T-helper 17 cell (primary cell): ENCODE results near the gene PWWP2B. TPM values are rescaled to one million over a fixed set of nuclear protein-coding genes. Genes with fewer than 3 reads are reported as not detected.

Source experiments
- ATAC-seq: fragments of 150-1000 bp; cut with Tn5 transposase; 2 replicates; pipeline ENCODE4 v1.10.0; 2021; ENCODE audit warnings: mild to moderate bottlenecking, moderate library complexity
- DNase-seq, 3 donors: peaks; one replicate each; pipeline versions ENCODE4 v3.0.0 to v3.0.0-alpha.2; 2020 to 2021
- H3K9me3 ChIP-seq: one replicate; pipeline ENCODE4 v1.7.0; 2013; ENCODE audit warnings: low read length, mild to moderate bottlenecking; ENCODE audit not compliant: control insufficient read depth, poor library complexity, severe bottlenecking
- H3K27ac Mint-ChIP-seq: one replicate; pipeline ENCODE4 v1.8.0; 2022; ENCODE audit warnings: mild to moderate bottlenecking, moderate library complexity, mixed read lengths
- H3K27me3 Mint-ChIP-seq: one replicate; pipeline ENCODE4 v1.8.0; 2022; ENCODE audit warnings: mixed read lengths
- H3K36me3 Mint-ChIP-seq: one replicate; pipeline ENCODE4 v1.8.0; 2022; ENCODE audit warnings: low read depth, mixed read lengths
- H3K4me1 Mint-ChIP-seq: one replicate; pipeline ENCODE4 v1.8.0; 2022; ENCODE audit warnings: mild to moderate bottlenecking, mixed read lengths
- H3K4me3 Mint-ChIP-seq: one replicate; pipeline ENCODE4 v1.8.0; 2022; ENCODE audit warnings: mild to moderate bottlenecking, moderate library complexity, mixed read lengths
- total RNA-seq, 4 donors: library from RNA in 2 of 4; stranded (reverse) in 2 of 4; gene quantifications; one replicate each; pipeline ENCODE4 v1.2.3 and lab custom pipeline; 2022 to 2026

PWWP2B gene
- total RNA-seq, 2 donors from 2014 or later, result 15.7 to 16.7 TPM

GRCh38 chr10:132455986-132456847, 59.2 kb downstream of the PWWP2B start:
- no peak for DNase-seq
- peaks cover 4% of the 10 kb centered on the region for H3K4me1 Mint-ChIP-seq
- no peaks in the 10 kb centered on the region for H3K27me3 Mint-ChIP-seq
- no peak for ATAC-seq
- no peak overlapping the region for H3K27ac Mint-ChIP-seq
- H3K9me3 ChIP-seq, result no peaks in the 10 kb centered on the region
- no peaks in the 10 kb centered on the region for H3K36me3 Mint-ChIP-seq
- H3K4me3 Mint-ChIP-seq, result no peak overlapping the region

- no peaks in the 10 kb centered on the region for H3K36me3 Mint-ChIP-seq
- no peak overlapping the region for H3K27ac Mint-ChIP-seq
- no peaks in the 10 kb centered on the region for H3K4me1 Mint-ChIP-seq
- H3K27me3 Mint-ChIP-seq, result no peaks in the 10 kb centered on the region
- H3K4me3 Mint-ChIP-seq, result no peak overlapping the region
- ATAC-seq, result no peak
- no peaks in the 10 kb centered on the region for H3K9me3 ChIP-seq
- DNase-seq, result no peak
These were observed 59.9 kb downstream of the PWWP2B start for GRCh38 chr10:132456881-132457280.

- H3K4me1 Mint-ChIP-seq, result no peaks in the 10 kb centered on the region
These were observed 60.5 kb downstream of the PWWP2B start for GRCh38 chr10:132457328-132458070.

GRCh38 chr10:132458071-132458585, 61.1 kb downstream of the PWWP2B start:
- Mint-ChIP-seq H3K36me3 (no peaks in the 10 kb centered on the region), H3K4me1 (no peaks in the 10 kb centered on the region), H3K27ac (no peak overlapping the region), H3K4me3 (no peak overlapping the region), H3K27me3 (no peaks in the 10 kb centered on the region)
- no peaks in the 10 kb centered on the region for H3K9me3 ChIP-seq
- DNase-seq (no peak), ATAC-seq (no peak)

More at GRCh38 chr10:132457328-132458070, 60.5 kb downstream of the PWWP2B start:
- H3K9me3 ChIP-seq, result no peaks in the 10 kb centered on the region
- ATAC-seq (no peak), DNase-seq (no peak)
- Mint-ChIP-seq H3K4me3 (no peak overlapping the region), H3K36me3 (no peaks in the 10 kb centered on the region), H3K27me3 (no peaks in the 10 kb centered on the region), H3K27ac (no peak overlapping the region)

GRCh38 chr10:132458586-132459300, 61.7 kb downstream of the PWWP2B start:
- no peaks in the 10 kb centered on the region for H3K9me3 ChIP-seq
- no peaks in the 10 kb centered on the region for H3K27me3 Mint-ChIP-seq
- H3K4me3 Mint-ChIP-seq, result no peak overlapping the region
- ATAC-seq (peak; percentile 89), DNase-seq (peak; percentile 57 to 68 (median 66))
- H3K36me3 Mint-ChIP-seq, result no peaks in the 10 kb centered on the region
- peak overlapping the region; percentile 47 for H3K27ac Mint-ChIP-seq
- H3K4me1 Mint-ChIP-seq, result no peaks in the 10 kb centered on the region

GRCh38 chr10:132459301-132460003, 62.5 kb downstream of the PWWP2B start:
- ATAC-seq (no peak), DNase-seq (no peak)
- no peaks in the 10 kb centered on the region for H3K27me3 Mint-ChIP-seq
- no peaks in the 10 kb centered on the region for H3K36me3 Mint-ChIP-seq
- no peak overlapping the region for H3K4me3 Mint-ChIP-seq
- H3K4me1 Mint-ChIP-seq, result no peaks in the 10 kb centered on the region
- no peaks in the 10 kb centered on the region for H3K9me3 ChIP-seq
- H3K27ac Mint-ChIP-seq, result no peak overlapping the region

- DNase-seq, result no peak
- Mint-ChIP-seq H3K27ac (no peak overlapping the region), H3K36me3 (no peaks in the 10 kb centered on the region), H3K4me1 (no peaks in the 10 kb centered on the region), H3K27me3 (no peaks in the 10 kb centered on the region), H3K4me3 (no peak overlapping the region)
- ATAC-seq, result no peak
- H3K9me3 ChIP-seq, result no peaks in the 10 kb centered on the region
These were observed 63.1 kb downstream of the PWWP2B start for GRCh38 chr10:132460071-132460470.

GRCh38 chr10:132460691-132461090, 63.7 kb downstream of the PWWP2B start:
- Mint-ChIP-seq H3K27ac (no peak overlapping the region), H3K4me1 (no peaks in the 10 kb centered on the region), H3K36me3 (no peaks in the 10 kb centered on the region), H3K27me3 (no peaks in the 10 kb centered on the region), H3K4me3 (no peak overlapping the region)
- no peaks in the 10 kb centered on the region for H3K9me3 ChIP-seq
- DNase-seq (no peak), ATAC-seq (no peak)

- Mint-ChIP-seq H3K36me3 (no peaks in the 10 kb centered on the region), H3K27ac (no peak overlapping the region), H3K4me3 (no peak overlapping the region), H3K27me3 (no peaks in the 10 kb centered on the region), H3K4me1 (no peaks in the 10 kb centered on the region)
- no peak for DNase-seq
- H3K9me3 ChIP-seq, result no peaks in the 10 kb centered on the region
- no peak for ATAC-seq
These were observed 64.2 kb downstream of the PWWP2B start for GRCh38 chr10:132461103-132461682.

GRCh38 chr10:132461683-132462231, 64.8 kb downstream of the PWWP2B start:
- Mint-ChIP-seq H3K4me3 (no peak overlapping the region), H3K27me3 (no peaks in the 10 kb centered on the region), H3K4me1 (no peaks in the 10 kb centered on the region), H3K27ac (no peak overlapping the region), H3K36me3 (no peaks in the 10 kb centered on the region)
- no peak for ATAC-seq
- no peaks in the 10 kb centered on the region for H3K9me3 ChIP-seq
- DNase-seq, result no peak

- DNase-seq (no peak), ATAC-seq (no peak)
- Mint-ChIP-seq H3K4me3 (no peak overlapping the region), H3K4me1 (no peaks in the 10 kb centered on the region), H3K36me3 (no peaks in the 10 kb centered on the region), H3K27ac (no peak overlapping the region), H3K27me3 (no peaks in the 10 kb centered on the region)
- H3K9me3 ChIP-seq, result no peaks in the 10 kb centered on the region
These were observed 65.7 kb downstream of the PWWP2B start for GRCh38 chr10:132462463-132463332.
